H1 (cell line): ENCODE results near the gene ATM.

ENCODE experiments used
- ATF2 ChIP-seq: IDR thresholded peaks from 2 replicates; pipeline ENCODE4 v1.6.1; 2012; ENCODE audit warnings: low read length, inconsistent platforms
- CEBPB ChIP-seq: IDR thresholded peaks from 2 replicates; pipeline ENCODE4 v1.6.1; 2012; ENCODE audit warnings: low read depth, low read length
- CTCF ChIP-seq, 3 experiments: IDR thresholded peaks; 1 replicate in 2 of 3; 2 replicates in 1 of 3; pipeline versions ENCODE4 v1.5.1 to v1.6.1; 2011; ENCODE audit warnings: low read length in 3 of 3, mild to moderate bottlenecking in 3 of 3, inconsistent platforms in 2 of 3, low read depth in 1 of 3, moderate library complexity in 1 of 3; ENCODE audit not compliant: insufficient read depth in 1 of 3; ENCODE audit errors: control extremely low read depth in 1 of 3
- EGR1 ChIP-seq: IDR thresholded peaks from 2 replicates; pipeline ENCODE4 v1.6.1; 2011; ENCODE audit warnings: low read depth, low read length, borderline replicate concordance
- MAX ChIP-seq: IDR thresholded peaks from 2 replicates; pipeline ENCODE4 v1.6.1; 2012; ENCODE audit warnings: inconsistent platforms
- NANOG ChIP-seq: IDR thresholded peaks from 2 replicates; pipeline ENCODE4 v1.6.1; 2011; ENCODE audit warnings: low read length, low read depth, mild to moderate bottlenecking, inconsistent platforms; ENCODE audit not compliant: insufficient read depth, poor library complexity, severe bottlenecking
- POLR2A ChIP-seq, 2 experiments: IDR thresholded peaks; 1 replicate in 1 of 2; 2 replicates in 1 of 2; pipeline ENCODE4 v1.6.1; 2011; ENCODE audit warnings: low read depth in 2 of 2, low read length in 2 of 2, mild to moderate bottlenecking in 2 of 2; ENCODE audit errors: control extremely low read depth in 1 of 2
- POLR2AphosphoS5 ChIP-seq: IDR thresholded peaks from 2 replicates; pipeline ENCODE4 v1.6.1; 2011; ENCODE audit warnings: low read depth, low read length
- RAD21 ChIP-seq, 2 experiments: IDR thresholded peaks in 1 of 2; conservative IDR thresholded peaks in 1 of 2; 2 replicates each; pipeline ENCODE4 v1.6.1; 2011; ENCODE audit warnings: low read depth in 2 of 2, low read length in 2 of 2, improper control_type of control experiment in 1 of 2, inconsistent platforms in 1 of 2, mild to moderate bottlenecking in 1 of 2, moderate library complexity in 1 of 2
- RFX5 ChIP-seq: IDR thresholded peaks from 2 replicates; pipeline ENCODE4 v1.6.1; 2011; ENCODE audit warnings: low read depth, low read length, improper control_type of control experiment, borderline replicate concordance
- SIN3A ChIP-seq, 2 experiments: IDR thresholded peaks in 1 of 2; conservative IDR thresholded peaks in 1 of 2; 2 replicates each; pipeline ENCODE4 v1.6.1; 2011 to 2012; ENCODE audit warnings: low read length in 2 of 2, improper control_type of control experiment in 1 of 2, low read depth in 1 of 2, mild to moderate bottlenecking in 1 of 2
- SUZ12 ChIP-seq: fragments of 200-600 bp; sonication (generic); IDR thresholded peaks from 2 replicates; pipeline ENCODE4 v1.6.1; 2012; ENCODE audit warnings: mild to moderate bottlenecking, inconsistent platforms, low read length, moderate library complexity, mixed read lengths
- YY1 ChIP-seq: IDR thresholded peaks from 2 replicates; pipeline ENCODE4 v1.6.1; 2011; ENCODE audit warnings: low read depth, mild to moderate bottlenecking, low read length

- TF ChIP-seq CEBPB (no peak), RAD21 (IDR thresholded peaks at IDR 0.05 in 1 of 2, conservative IDR thresholded peaks at IDR 0.05 in 1 of 2; ENCODE audit: low read depth in 2 of 2, low read length in 2 of 2) (no peak), YY1 (no peak), CTCF (IDR thresholded peaks at IDR 0.05; ENCODE audit: control extremely low read depth in 1 of 3, insufficient read depth in 1 of 3, low read depth in 1 of 3, low read length in 3 of 3) (no peak), ATF2 (no peak), POLR2A (IDR thresholded peaks at IDR 0.05; ENCODE audit: control extremely low read depth in 1 of 2, low read depth in 2 of 2, low read length in 2 of 2) (no peak), EGR1 (no peak), SIN3A (conservative IDR thresholded peaks at IDR 0.05 in 1 of 2, IDR thresholded peaks at IDR 0.05 in 1 of 2; ENCODE audit: low read depth in 1 of 2, low read length in 2 of 2) (no peak), POLR2AphosphoS5 (no peak), NANOG (no peak), MAX (no peak), SUZ12 (no peak), RFX5 (no peak)
Observed at GRCh38 chr11:108338750-108339149, 115.9 kb downstream of the ATM start.
